Ishikawa (cell line): Measurements from ENCODE around the gene ETV3.

ENCODE experiments used
- CEBPB ChIP-seq: IDR thresholded peaks from 2 replicates; pipeline ENCODE4 v1.6.1; 2012
- CREB1 ChIP-seq: IDR thresholded peaks from 2 replicates; pipeline ENCODE4 v1.6.1; 2012; ENCODE audit warnings: low read depth
- EGR1 ChIP-seq: IDR thresholded peaks from 2 replicates; pipeline ENCODE4 v1.6.1; 2012
- EP300 ChIP-seq: IDR thresholded peaks from 2 replicates; pipeline ENCODE4 v1.6.1; 2012; ENCODE audit warnings: borderline replicate concordance
- YY1 ChIP-seq: IDR thresholded peaks from 2 replicates; pipeline ENCODE4 v1.6.1; 2012; ENCODE audit warnings: low read depth
- TF ChIP-seq, protein P1 (sequence below): IDR thresholded peaks from 2 replicates; pipeline ENCODE4 v1.6.1; 2012; ENCODE audit warnings: low read depth, mild to moderate bottlenecking

DNA sequence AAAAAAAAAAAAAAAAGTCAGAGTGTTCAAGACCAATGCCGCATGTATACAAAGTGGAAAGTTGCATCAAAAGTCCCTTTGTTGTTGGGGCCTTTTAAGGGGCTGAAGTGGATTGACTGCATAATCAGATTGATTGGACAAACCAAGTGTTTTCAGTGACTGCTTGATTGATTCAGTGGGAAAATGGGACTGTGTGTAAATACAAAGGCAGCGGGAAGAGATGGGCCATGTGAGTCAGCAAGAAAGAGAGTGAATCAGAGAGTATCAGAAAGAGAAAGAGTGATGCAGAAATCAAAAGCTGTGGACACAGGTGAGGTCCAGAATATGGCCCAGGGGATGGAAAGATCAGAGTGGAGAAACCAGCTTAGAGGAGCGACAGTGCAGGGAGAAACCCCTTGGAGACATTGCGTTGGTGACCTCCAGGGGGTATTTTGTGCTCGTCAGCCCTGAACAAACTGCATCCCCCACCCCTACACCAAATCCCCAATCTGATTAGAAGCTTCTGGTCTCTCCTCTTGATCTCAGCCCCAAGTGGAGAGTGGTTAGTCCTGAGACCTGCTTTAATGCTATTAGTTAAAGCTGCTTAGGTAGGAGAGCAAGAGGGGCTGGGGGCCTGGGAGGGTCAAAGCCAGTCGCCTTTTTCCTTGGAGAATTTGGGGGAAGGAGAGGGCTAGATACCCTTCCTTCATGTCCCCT is 33.4 kb downstream of the ETV3 start:
- TF ChIP-seq CEBPB: no peak
- TF ChIP-seq, protein P1, sequence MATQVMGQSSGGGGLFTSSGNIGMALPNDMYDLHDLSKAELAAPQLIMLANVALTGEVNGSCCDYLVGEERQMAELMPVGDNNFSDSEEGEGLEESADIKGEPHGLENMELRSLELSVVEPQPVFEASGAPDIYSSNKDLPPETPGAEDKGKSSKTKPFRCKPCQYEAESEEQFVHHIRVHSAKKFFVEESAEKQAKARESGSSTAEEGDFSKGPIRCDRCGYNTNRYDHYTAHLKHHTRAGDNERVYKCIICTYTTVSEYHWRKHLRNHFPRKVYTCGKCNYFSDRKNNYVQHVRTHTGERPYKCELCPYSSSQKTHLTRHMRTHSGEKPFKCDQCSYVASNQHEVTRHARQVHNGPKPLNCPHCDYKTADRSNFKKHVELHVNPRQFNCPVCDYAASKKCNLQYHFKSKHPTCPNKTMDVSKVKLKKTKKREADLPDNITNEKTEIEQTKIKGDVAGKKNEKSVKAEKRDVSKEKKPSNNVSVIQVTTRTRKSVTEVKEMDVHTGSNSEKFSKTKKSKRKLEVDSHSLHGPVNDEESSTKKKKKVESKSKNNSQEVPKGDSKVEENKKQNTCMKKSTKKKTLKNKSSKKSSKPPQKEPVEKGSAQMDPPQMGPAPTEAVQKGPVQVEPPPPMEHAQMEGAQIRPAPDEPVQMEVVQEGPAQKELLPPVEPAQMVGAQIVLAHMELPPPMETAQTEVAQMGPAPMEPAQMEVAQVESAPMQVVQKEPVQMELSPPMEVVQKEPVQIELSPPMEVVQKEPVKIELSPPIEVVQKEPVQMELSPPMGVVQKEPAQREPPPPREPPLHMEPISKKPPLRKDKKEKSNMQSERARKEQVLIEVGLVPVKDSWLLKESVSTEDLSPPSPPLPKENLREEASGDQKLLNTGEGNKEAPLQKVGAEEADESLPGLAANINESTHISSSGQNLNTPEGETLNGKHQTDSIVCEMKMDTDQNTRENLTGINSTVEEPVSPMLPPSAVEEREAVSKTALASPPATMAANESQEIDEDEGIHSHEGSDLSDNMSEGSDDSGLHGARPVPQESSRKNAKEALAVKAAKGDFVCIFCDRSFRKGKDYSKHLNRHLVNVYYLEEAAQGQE: no peak
- no peak for TF ChIP-seq YY1
- TF ChIP-seq CREB1: no peak
- TF ChIP-seq EP300: no peak
- no peak for TF ChIP-seq EGR1
